Aorta (tissue), 5 donors: ENCODE results near the gene MLF1. TPM values are rescaled to one million over a fixed set of nuclear protein-coding genes. Genes with fewer than 3 reads are reported as not detected.

Experiments
- ATAC-seq: fragments of 200-7000 bp; cut with Tn5 transposase; one replicate; pipeline ENCODE4 v1.9.1; 2022; ENCODE audit warnings: moderate library complexity; ENCODE audit not compliant: low FRiP score
- DNase-seq, 2 donors: peaks; one replicate each; pipeline ENCODE4 v3.0.0-alpha.2; 2020
- H3K27ac ChIP-seq, 2 donors: one replicate each; pipeline ENCODE4 v1.5.1; 2013; ENCODE audit warnings: low read length in 2 of 2, mild to moderate bottlenecking in 2 of 2, moderate library complexity in 2 of 2, control low read depth in 1 of 2, inconsistent platforms in 1 of 2, low read depth in 1 of 2
- H3K27me3 ChIP-seq, 2 donors: one replicate each; pipeline ENCODE4 v1.6.1; 2013; ENCODE audit warnings: control low read depth in 1 of 2, low read length in 1 of 2, mild to moderate bottlenecking in 1 of 2, moderate library complexity in 1 of 2; ENCODE audit not compliant: insufficient read depth in 2 of 2, control insufficient read depth in 1 of 2
- H3K36me3 ChIP-seq, 2 donors: one replicate each; pipeline ENCODE4 v1.6.1; 2013; ENCODE audit warnings: control low read depth in 1 of 2, low read length in 1 of 2, mild to moderate bottlenecking in 1 of 2; ENCODE audit not compliant: insufficient read depth in 2 of 2, control insufficient read depth in 1 of 2
- H3K4me1 ChIP-seq, 2 donors: one replicate each; pipeline ENCODE4 v1.6.1; 2013; ENCODE audit warnings: low read length in 2 of 2, control low read depth in 1 of 2, mild to moderate bottlenecking in 1 of 2, moderate library complexity in 1 of 2; ENCODE audit not compliant: insufficient read depth in 2 of 2, control insufficient read depth in 1 of 2
- H3K4me3 ChIP-seq, 2 donors: one replicate each; pipeline ENCODE4 v1.5.1; 2013; ENCODE audit warnings: low read length in 2 of 2, control low read depth in 1 of 2, mild to moderate bottlenecking in 1 of 2
- H3K9me3 ChIP-seq: one replicate; pipeline ENCODE4 v1.6.1; 2013; ENCODE audit warnings: mild to moderate bottlenecking, low read length; ENCODE audit not compliant: control insufficient read depth
- WGBS, 2 donors: extraction: QIAGEN DNeasy Blood & Tissue Kit; methylation state at CpG; one replicate each; pipeline ENCODE4 v1.1.7; 2013; 5-methylcytosine and 5-hydroxymethylcytosine counted together
- intact Hi-C, 2 donors: fragments of 100-400 bp; cut with DNase I; formaldehyde crosslinking; loops; one replicate each; pipeline versions ENCODE4 v1.14.2 to v1.15.0; 2022
- polyA plus RNA-seq, 2 donors: library from polyadenylated mRNA; stranded (reverse); fragments of 200-250 nt; gene quantifications; one replicate each; pipeline ENCODE4 v1.2.3, GENCODE V29; 2013
- total RNA-seq, 2 donors: library from RNA; stranded (reverse); fragmentation: NEBNext Ultra II Directional; extraction: Animal tissue kit (Norgen Biotek cat#: 25700); gene quantifications; one replicate each; pipeline ENCODE4 v1.2.1, GENCODE V29; 2021
- donor health status: healthy with polysubstance abuse.
- donor health status: Bipolar disorder and iron deficiency.
- donor health status: DM: no; HTN: no; CAD: no.
- donor health status: DM: no; HTN: no; CAD: no.
- donor health status: DM: yes; HTN: yes; CAD: no.

Gene MLF1
- total and polyA plus RNA-seq, 4 donors, result 2.3 to 8.8 (median 8.5) TPM

DNA sequence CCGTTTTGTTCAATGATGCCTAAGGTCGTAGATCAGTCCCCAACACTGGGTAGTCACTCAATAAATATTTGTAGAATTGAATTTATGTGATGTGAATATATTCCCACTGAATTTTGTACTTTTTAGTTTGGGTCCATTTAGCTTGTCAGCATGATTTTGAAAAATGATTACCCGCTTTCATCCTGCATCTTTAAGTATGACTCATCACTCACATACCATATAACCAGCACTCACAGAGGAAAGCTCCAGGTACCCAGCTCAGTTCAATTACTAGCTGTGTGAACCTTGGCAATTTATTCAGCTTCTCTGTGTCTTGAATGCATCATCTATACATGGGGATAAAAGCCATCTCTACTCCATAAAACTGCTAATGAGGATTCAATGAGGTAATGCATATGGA is 2.2 kb upstream of the MLF1 start:
- WGBS, 2 donors, result 79 to 80% methylated on average over 3 of the region's 3 CpGs
- intact Hi-C loops, result no loop called here
- ATAC-seq, result no peak

DNA sequence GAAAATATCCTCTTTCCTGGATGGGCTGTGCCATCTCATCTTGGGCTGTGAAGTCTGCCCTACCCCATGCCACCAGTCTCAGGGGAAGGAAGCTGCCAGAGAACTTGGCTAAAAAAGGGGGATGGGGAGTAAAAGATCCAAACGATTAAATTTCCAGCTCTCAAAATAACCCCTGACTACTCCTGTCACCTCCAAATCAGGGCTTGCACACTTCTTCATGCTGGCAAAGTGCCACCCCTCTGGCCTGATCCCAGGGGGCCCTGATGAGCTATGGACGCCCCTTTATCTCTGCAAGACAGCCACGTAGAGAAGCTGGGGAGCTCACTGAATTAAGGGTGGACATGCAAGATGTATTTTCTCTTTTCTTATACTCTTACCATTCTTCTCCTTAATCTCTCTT is 1.2 kb upstream of the MLF1 start:
- H3K27me3 ChIP-seq, result no peaks in the 10 kb centered on the region
- H3K4me1 ChIP-seq, result no peaks in the 10 kb centered on the region
- intact Hi-C loops, result no loop called here
- ATAC-seq, result no peak
- no peaks in the 10 kb centered on the region for H3K9me3 ChIP-seq
- no peaks in the 10 kb centered on the region for H3K36me3 ChIP-seq
- DNase-seq, result no peak
- 36 to 37% methylated on average over 3 of the region's 3 CpGs for WGBS, 2 donors
- no peak overlapping the region for H3K4me3 ChIP-seq
- H3K27ac ChIP-seq, result no peak overlapping the region

More for the DNA sequence above, 2.2 kb upstream of the MLF1 start:
- no peak overlapping the region for H3K4me3 ChIP-seq
- no peaks in the 10 kb centered on the region for H3K36me3 ChIP-seq
- no peak for DNase-seq
- H3K27ac ChIP-seq, result no peak overlapping the region
- no peaks in the 10 kb centered on the region for H3K4me1 ChIP-seq
- no peaks in the 10 kb centered on the region for H3K9me3 ChIP-seq
- H3K27me3 ChIP-seq, result no peaks in the 10 kb centered on the region

DNA sequence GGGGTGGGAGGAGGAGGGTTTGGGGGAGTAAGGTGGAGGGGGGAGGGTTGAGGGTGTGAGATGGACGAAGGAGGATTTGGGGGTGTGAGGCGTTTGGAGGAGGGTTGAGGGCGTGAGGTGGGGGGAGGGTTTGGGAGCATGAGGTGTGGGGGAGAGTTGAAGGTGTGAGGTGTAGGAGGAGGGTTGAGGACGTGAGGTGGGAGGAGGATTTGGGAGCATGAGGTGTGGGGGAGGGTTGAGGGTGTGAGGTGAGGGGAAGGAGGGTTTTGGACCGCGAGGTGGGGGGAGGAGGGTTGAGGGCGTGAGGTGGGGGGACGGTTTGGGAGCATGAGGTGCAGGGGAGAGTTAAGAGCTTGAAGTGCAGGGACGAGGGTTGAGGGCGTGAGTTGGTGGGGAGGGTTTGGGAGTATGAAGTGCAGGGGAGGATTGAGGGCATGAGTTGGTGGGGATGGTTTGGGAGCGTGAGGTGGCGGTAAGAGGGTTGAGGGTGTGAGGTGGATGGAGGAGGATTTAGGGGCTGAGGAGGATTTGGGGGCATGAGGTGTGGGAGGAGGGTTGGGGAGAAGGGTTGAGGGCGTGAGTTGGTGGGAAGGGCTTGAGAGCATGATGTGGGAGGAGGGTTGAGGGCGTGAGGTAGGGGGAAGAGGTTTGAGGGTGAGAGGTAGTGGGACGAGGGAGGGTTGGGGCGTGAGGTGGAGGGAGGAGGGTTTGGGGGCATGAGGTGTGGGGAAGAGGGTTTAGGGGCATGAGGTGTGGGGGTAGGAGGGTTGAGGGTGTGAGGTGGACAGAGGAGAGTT is 1.2 kb downstream of the MLF1 start:
- no peaks in the 10 kb centered on the region for H3K27me3 ChIP-seq
- no peak overlapping the region for H3K27ac ChIP-seq
- 93 to 96% methylated on average over 15 to 16 of the region's 16 CpGs for WGBS, 2 donors
- H3K4me1 ChIP-seq, result no peaks in the 10 kb centered on the region
- no peaks in the 10 kb centered on the region for H3K36me3 ChIP-seq
- intact Hi-C loops, result no loop called here
- ATAC-seq (no peak), DNase-seq (no peak)
- H3K4me3 ChIP-seq, result no peak overlapping the region
- no peaks in the 10 kb centered on the region for H3K9me3 ChIP-seq

DNA sequence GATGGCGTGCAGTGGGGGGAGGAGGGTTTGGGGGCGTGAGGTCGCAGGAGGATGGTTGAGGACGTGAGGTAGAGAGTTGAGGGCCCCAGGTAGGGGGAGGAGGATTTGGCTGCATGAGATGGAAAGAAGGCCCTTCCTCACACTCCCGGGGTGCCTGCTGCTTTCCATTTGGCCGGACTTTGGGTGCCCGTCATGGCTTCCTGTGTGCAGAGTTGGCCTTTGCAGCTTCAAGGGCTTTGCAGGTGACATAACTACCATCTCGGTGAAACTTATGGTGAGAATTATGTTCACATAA is 1.7 kb downstream of the MLF1 start:
- no peaks in the 10 kb centered on the region for H3K9me3 ChIP-seq
- ATAC-seq, result no peak
- no peaks in the 10 kb centered on the region for H3K36me3 ChIP-seq
- no peak overlapping the region for H3K27ac ChIP-seq
- intact Hi-C loops, result no loop called here
- no peaks in the 10 kb centered on the region for H3K27me3 ChIP-seq
- H3K4me3 ChIP-seq, result no peak overlapping the region
- no peak for DNase-seq
- H3K4me1 ChIP-seq, result no peaks in the 10 kb centered on the region
- WGBS, 2 donors, result 85 to 92% methylated on average over 7 to 8 of the region's 8 CpGs

DNA sequence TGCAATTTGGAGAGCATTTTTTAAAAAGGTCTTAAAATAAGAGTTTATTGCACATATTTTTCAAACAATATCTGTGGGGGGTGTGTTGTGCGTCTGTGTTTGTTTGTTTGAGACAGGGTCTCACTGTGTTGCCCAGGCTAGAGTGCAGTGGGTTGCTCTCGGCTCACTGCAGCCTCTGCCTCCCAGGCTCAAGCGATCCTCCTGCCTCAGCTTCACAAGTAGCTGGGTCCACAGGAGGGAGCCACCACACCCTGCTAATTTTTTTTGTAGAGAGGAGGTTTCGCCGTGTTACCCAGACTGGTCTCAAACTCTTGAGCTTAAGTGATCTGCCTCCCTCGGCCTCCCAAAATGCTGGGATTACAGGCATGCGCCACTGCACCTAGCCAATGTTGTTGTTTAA is 2.7 kb downstream of the MLF1 start:
- Histone ChIP-seq H3K27ac (no peak overlapping the region), H3K4me1 (no peaks in the 10 kb centered on the region), H3K9me3 (no peaks in the 10 kb centered on the region), H3K27me3 (no peaks in the 10 kb centered on the region), H3K4me3 (no peak overlapping the region), H3K36me3 (no peaks in the 10 kb centered on the region)
- DNase-seq (no peak), ATAC-seq (no peak)
- intact Hi-C loops, result no loop called here
- 88 to 90% methylated on average over 7 of the region's 7 CpGs for WGBS, 2 donors

DNA sequence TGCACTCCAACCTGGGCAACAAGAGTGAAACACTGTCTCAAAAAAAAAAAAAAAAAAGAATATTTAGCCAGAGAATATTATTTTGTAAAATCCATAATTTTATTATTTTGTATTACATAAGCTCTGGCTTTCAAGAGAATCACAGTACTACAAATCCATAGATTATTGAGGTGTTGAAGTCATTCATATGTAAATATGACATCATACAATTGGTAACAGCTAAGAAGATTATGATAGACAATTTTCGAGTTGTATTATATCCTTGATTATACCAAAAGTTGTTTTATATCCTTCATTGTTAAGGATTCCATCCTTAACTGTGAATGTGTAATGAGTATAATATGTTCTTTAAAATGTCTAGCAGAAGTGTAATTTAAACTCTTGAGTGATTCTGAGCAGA is 3.7 kb downstream of the MLF1 start:
- Histone ChIP-seq H3K36me3 (no peaks in the 10 kb centered on the region), H3K27me3 (no peaks in the 10 kb centered on the region), H3K4me3 (no peak overlapping the region), H3K4me1 (no peaks in the 10 kb centered on the region), H3K9me3 (no peaks in the 10 kb centered on the region), H3K27ac (no peak overlapping the region)
- intact Hi-C loops, result no loop called here
- DNase-seq (no peak), ATAC-seq (no peak)
- WGBS, 2 donors, result 79 to 80% methylated on average over 1 of the region's 1 CpG

DNA sequence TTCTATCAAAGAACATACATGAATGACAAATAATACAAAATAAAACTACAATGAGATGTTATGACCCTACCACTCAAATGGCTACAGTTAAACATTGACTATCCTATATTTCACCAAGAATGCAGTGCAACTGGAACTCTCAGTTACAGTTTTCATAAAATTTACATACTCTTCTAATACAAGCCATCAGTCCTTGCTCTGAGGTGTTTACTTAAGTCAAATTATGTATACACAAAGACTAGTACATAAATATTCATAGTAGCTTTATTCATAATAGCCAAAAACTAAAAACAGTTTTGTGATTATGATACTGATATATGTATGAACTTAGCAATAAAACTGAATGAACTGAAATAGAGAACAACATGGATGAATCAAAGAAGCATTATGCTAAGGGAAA is 19.2 kb downstream of the MLF1 start:
- ATAC-seq (no peak), DNase-seq (no peak)
- Histone ChIP-seq H3K4me3 (no peak overlapping the region), H3K36me3 (no peaks in the 10 kb centered on the region), H3K27ac (no peak overlapping the region), H3K4me1 (peaks cover 0 to 1% of the 10 kb centered on the region in 2 donors), H3K9me3 (no peaks in the 10 kb centered on the region), H3K27me3 (no peaks in the 10 kb centered on the region)
- intact Hi-C loops, result no loop called here

DNA sequence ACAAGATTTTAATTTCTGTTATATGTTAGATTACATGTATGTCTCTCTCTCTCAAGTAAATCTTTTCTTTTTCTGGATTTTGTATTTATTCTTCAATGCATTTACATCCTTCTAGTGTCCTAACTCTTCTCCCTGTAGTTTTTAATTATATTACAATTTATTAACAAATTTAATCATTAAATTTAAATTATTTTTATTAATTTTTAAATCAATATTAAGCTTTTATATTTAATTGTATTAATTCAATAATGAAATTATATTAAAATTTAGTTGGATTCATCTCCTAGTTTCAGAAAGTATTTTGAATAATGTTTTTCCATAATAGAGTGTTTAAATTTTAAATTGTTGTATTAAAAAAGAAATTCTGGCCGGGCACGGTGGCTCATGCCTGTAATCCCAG is 29.8 kb downstream of the MLF1 start:
- Histone ChIP-seq H3K27me3 (no peaks in the 10 kb centered on the region), H3K9me3 (no peaks in the 10 kb centered on the region), H3K27ac (no peak overlapping the region), H3K4me1 (no peaks in the 10 kb centered on the region), H3K36me3 (no peaks in the 10 kb centered on the region), H3K4me3 (no peak overlapping the region)
- ATAC-seq (no peak), DNase-seq (no peak)
- intact Hi-C loops, result no loop called here
- WGBS, 2 donors, result 94 to 98% methylated on average over 2 of the region's 2 CpGs

DNA sequence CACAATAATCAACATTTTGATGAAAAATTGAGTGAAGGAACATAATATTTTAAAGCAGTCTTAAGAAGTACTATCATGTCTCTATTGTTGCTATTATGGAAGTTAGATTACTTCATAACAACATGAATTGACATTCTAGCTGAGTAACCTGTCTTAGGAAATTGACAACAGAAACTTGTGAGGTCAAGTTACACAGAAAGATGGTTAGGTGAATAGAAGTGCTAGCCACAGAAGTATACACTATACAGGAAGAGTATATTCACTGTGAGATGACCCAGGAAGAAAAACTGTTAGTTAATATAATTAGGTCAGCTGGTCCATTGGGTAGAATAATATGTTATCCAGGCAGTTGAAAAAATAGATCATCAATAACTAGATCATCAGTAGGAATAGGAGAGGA is 31.2 kb downstream of the MLF1 start:
- no peak for DNase-seq
- intact Hi-C loops, result no loop called here
- H3K36me3 ChIP-seq, result no peaks in the 10 kb centered on the region
- no peak overlapping the region for H3K27ac ChIP-seq
- no peaks in the 10 kb centered on the region for H3K9me3 ChIP-seq
- no peaks in the 10 kb centered on the region for H3K27me3 ChIP-seq
- no peak overlapping the region for H3K4me3 ChIP-seq
- H3K4me1 ChIP-seq, result no peaks in the 10 kb centered on the region
- no peak for ATAC-seq
